NK-92 (cell line): ENCODE measurements around the gene PEX6.

Experiments used
- DNase-seq: peaks from one replicate; lab custom pipeline; 2025; ENCODE audit not compliant: unreplicated experiment; lab: John Stamatoyannopoulos, UW

The PEX6 gene, protein sequence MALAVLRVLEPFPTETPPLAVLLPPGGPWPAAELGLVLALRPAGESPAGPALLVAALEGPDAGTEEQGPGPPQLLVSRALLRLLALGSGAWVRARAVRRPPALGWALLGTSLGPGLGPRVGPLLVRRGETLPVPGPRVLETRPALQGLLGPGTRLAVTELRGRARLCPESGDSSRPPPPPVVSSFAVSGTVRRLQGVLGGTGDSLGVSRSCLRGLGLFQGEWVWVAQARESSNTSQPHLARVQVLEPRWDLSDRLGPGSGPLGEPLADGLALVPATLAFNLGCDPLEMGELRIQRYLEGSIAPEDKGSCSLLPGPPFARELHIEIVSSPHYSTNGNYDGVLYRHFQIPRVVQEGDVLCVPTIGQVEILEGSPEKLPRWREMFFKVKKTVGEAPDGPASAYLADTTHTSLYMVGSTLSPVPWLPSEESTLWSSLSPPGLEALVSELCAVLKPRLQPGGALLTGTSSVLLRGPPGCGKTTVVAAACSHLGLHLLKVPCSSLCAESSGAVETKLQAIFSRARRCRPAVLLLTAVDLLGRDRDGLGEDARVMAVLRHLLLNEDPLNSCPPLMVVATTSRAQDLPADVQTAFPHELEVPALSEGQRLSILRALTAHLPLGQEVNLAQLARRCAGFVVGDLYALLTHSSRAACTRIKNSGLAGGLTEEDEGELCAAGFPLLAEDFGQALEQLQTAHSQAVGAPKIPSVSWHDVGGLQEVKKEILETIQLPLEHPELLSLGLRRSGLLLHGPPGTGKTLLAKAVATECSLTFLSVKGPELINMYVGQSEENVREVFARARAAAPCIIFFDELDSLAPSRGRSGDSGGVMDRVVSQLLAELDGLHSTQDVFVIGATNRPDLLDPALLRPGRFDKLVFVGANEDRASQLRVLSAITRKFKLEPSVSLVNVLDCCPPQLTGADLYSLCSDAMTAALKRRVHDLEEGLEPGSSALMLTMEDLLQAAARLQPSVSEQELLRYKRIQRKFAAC

DNA sequence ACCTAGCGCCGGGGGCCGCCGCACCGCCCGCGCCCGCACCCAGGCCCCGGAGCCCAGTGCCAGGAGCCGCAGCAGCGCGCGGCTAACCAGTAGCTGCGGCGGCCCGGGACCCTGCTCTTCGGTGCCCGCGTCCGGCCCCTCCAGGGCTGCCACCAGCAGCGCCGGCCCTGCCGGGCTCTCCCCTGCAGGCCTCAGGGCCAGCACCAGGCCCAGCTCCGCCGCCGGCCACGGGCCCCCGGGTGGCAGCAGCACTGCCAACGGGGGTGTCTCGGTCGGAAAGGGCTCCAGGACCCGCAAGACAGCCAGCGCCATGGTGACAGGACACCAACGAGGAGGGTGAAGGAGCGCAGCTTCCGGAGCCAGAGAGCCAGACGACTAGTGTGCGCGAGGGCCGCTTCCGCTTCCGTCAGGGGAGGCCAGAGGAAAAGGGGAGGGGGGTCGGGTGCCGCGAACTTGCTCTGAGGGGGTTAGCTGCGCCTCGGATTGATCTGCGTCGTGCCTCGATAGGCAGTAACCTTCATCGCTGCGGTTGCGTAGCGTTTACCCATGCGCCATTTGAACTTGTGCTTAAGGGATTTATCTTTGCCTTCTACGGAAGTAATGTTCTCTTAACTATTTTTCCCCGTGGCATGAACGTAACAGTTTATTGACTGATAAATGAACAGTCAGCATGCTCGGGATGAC is at the start of gene PEX6:
Gene PEX6, minus strand, starts transcription at position 343 of the 684 bp plus-strand sequence. Its CDS starts 31 bp downstream, at position 312.
- DNase-seq: peak; percentile 61

DNA sequence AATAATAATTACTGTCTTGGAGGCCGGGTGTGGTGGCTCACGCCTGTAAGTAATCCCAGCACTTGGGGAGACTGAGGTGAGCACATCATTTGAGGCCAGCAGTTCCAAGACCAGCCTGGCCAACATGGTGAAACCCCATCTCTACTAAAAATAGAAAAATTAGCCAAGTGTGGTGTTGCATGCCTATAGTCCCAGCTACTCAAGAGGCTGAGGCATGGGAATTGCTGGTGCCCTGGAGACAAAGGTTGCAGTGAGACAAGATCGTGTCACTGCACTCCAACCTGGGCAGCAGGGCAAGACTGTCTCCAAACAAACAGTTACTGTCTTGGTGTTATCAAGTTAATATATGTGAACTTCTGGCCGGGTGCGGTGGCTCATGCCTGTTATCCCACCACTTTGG is 47.4 kb upstream of the PEX6 start:
- DNase-seq: no peak

GRCh38 chr6:43024436-43024835 is 45.5 kb upstream of the PEX6 start:
- no peak for DNase-seq

GRCh38 chr6:43021270-43022047 is 42.5 kb upstream of the PEX6 start, which contains the start of gene RRP36:
RRP36 (plus strand) TSS chr6:43021623; CDS start chr6:43021655, 32 bp downstream.
- no peak for DNase-seq

DNA sequence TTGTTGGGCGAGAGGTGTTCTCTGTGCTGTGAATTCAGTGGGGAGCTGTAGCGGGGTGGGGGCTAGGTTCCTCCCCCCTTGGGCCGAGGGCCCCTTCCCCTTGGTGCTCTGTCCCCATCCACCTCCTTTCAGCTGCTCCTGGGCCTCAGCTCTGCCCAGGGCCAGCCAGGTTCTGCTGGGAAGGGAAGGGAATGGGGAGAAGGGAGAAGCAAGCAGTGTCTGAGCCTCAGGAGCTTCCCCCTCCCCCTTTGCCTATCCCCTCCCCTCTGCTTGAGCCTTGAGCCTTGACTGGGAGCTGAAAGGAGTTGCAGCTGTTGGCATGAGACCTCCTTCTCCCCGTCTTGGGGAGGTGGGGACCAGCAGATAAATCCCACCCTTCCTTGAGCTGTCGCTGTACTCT is 41.9 kb upstream of the PEX6 start:
- no peak for DNase-seq

- no peak for DNase-seq
Measured at GRCh38 chr6:43020052-43020705, 41.2 kb upstream of the PEX6 start.

DNA sequence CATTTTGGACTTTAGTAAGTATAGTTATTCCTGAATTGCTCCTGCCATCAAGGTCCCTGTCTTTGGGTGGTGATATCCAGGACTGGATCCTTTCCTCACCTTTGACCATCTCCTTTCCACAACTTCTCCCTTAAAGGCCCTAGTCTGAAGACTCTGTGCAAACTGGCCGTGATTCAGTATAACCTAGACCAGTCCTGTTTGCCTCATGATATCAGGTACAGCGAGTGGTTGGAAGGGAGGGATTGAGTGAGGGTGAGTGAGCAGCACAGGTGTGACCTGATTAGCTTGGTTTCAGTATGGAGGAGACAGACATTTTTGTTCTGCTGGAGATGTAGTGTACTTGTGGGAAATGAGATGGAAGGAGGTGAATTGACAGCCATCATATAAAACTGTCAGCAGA is 40.2 kb upstream of the PEX6 start:
- no peak for DNase-seq

DNA sequence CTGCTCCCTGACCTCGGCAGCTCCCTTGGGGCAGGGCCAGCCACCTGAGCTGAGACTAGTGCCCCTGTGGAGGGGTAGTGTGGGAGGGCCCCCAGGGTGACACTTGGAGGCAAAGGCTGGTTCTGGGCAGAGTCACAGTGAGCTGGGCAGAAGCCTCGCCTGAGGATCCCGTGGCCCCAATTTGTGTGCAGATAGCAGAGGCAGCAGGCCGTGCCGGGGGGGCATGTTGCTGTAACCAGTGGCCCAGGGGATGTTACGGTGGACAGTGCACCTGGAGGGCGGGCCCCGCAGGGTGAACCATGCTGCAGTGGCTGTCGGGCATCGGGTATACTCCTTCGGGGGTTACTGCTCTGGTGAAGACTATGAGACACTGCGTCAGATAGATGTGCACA is 38.0 kb upstream of the PEX6 start:
- no peak for DNase-seq

GRCh38 chr6:43016176-43016942 is 37.4 kb upstream of the PEX6 start:
- no peak for DNase-seq

DNA sequence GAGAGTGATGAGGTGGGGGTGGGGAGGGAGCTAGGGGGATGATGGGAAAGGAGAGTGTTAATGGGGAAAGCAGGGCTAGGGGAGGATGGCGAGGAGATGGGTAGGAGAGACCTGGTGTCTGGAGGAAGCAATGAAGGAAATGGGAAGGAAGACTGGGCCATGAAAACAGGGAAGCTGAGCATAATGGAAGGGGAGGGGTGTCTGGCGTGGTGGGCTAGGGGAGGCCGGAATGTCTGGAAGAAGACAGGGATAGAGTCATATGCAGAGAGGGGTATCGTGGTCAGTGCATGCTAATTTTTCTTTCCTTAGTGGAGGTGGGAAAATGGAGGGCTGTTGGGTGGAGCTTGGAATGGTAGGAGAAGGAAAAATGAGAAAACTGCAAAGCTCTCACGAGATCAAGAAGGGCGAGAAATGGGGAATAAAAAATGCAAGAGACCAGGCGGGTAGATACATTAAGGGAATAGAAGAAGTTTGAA is 35.5 kb upstream of the PEX6 start:
- no peak for DNase-seq

GRCh38 chr6:43013843-43014433 is 35.0 kb upstream of the PEX6 start, which contains the start of the genes KLHDC3 and MEA1:
KLHDC3 (plus strand) TSS chr6:43014249; CDS start chr6:43017193, 2,944 bp downstream.
MEA1 (minus strand) TSS chr6:43013946; CDS start chr6:43013813, 133 bp downstream.
- DNase-seq: peak; percentile 92

GRCh38 chr6:43013097-43013842 is 34.3 kb upstream of the PEX6 start:
- no peak for DNase-seq

DNA sequence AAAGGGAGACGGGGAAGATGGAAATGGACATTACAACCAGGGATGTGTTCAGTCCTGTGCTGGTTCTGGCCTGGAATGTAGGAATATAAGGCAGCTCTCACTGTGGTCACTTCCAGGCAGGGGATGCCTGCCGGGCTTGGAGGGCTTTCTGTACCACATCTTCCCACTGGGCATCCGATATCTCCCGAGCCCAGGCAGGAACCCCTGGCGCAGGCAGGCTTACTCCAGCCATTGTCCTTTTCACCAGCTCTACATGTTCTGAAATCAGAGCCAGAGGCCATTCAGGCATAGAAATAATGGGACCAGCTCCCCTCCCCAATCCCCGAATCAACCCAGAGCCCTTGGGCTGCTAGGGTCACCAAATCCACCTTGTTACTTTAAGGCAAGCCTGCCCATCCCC is 33.4 kb upstream of the PEX6 start:
- DNase-seq: no peak

DNA sequence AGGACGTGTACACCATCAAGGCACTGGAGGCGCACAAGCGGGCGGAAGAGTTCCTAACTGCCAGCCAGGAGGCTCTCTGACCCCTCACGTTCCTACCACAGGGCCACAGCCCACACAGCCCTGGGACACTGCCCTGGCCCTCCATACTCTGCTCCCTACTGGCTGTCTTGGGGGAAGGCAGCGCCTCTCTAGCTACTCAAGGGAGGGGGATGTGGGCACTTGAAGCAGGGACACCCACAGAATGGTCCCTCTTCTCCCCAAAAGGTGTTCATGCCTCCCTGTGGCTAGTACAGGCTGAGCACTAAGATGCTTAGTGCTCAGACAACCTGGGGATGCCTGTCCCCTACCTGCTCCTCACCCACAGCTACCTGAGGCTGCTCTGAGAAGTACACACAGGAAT is 32.2 kb upstream of the PEX6 start:
- DNase-seq: no peak

GRCh38 chr6:43009124-43009523 is 30.1 kb upstream of the PEX6 start:
- no peak for DNase-seq

DNA sequence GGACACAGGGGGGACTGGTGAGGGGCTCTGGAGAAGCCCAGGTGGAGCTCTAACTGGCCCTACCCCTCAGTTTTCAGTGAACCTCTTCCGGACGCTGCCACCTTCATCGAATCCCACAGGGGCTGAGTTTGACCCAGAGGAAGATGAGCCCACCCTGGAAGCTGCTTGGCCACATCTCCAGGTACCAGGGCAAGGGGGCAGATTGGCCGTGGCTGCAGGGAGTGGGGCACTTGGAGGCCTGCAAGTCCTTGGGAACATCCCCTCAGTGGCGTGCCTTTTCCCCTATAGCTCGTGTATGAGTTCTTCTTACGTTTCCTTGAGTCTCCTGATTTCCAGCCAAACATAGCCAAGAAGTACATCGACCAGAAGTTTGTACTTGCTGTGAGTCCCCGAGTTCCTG is 28.1 kb upstream of the PEX6 start:
- DNase-seq: no peak

DNA sequence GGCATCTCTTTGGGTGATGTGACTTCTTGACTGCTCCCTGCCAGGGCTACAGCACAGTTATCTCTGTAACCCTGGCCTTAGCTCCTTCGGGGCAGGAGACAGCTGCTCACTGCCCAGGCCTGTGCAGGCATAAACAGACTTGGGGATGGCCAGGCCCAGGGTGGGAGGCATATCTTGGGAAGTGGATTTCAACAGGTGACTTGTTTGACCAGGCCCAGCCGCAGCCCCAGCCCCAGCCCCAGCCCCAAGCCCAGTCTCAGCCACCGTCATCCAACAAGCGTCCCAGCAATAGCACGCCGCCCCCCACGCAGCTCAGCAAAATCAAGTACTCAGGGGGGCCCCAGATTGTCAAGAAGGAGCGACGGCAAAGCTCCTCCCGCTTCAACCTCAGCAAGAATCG is 27.3 kb upstream of the PEX6 start:
- no peak for DNase-seq

DNA sequence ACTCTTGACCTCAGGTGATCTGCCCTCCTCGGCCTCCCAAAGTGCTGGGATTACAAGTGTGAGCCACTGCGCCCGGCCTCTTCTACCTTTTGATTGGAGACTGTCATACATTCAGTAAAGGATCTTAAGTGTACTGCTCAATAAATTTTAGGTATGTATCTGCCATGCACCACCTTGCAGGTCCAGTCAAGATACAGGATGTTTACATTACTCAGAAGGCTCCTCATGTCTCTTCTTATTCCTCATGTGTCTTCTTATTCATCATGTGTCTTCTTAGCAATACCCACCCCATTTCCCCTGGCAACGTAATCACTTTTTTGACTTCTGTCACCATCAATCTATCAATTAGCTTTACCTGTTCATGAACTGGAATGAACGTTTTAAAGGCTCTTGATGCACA is 26.9 kb upstream of the PEX6 start:
- DNase-seq: no peak
